Coronary artery (tissue), 2 donors: ENCODE results near the gene FRMD7.
"Not testable (repeated sequence)": the region's sequence is repeated elsewhere in the genome, so short reads cannot be mapped to it uniquely, and the experiment has no call there.

Source experiments
- DNase-seq: peaks from one replicate; pipeline ENCODE4 v3.0.0-alpha.2; 2017; ENCODE audit warnings: low spot score
- H3K27ac ChIP-seq, 2 donors: fragments of 200-600 bp; sonication (generic); one replicate each; pipeline ENCODE4 v1.5.1; 2016 to 2019
- H3K4me3 ChIP-seq: fragments of 200-600 bp; sonication (generic); 2 replicates; pipeline ENCODE4 v1.5.1; 2016; ENCODE audit warnings: mild to moderate bottlenecking, moderate library complexity
- TF ChIP-seq, protein P1 (sequence below): fragments of 200-600 bp; sonication (generic); IDR thresholded peaks from one replicate; pipeline ENCODE4 v1.5.1; 2019; ENCODE audit warnings: antibody characterized with exemption

Gene FRMD7

DNA sequence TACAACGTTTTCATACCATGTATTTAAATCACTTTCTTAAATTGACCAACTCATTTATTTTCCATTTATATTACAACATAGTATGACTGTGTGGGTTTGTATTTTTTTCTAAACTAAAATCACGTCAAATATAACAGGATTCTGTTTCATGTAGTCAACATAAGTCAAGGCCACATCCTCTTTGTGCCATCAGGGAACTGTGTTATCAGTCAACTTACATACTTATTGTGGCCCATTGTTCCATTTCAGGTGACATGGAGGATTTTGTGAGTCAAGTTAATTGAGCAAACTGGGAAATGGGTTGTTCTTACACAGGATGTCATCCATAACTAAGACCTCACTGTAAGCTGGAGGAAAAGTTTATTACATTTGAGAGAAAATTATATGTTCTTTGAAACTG is 68.8 kb downstream of the FRMD7 start:
- Histone ChIP-seq H3K4me3 (no peak overlapping the region), H3K27ac (no peak overlapping the region)
- TF ChIP-seq, protein P1, sequence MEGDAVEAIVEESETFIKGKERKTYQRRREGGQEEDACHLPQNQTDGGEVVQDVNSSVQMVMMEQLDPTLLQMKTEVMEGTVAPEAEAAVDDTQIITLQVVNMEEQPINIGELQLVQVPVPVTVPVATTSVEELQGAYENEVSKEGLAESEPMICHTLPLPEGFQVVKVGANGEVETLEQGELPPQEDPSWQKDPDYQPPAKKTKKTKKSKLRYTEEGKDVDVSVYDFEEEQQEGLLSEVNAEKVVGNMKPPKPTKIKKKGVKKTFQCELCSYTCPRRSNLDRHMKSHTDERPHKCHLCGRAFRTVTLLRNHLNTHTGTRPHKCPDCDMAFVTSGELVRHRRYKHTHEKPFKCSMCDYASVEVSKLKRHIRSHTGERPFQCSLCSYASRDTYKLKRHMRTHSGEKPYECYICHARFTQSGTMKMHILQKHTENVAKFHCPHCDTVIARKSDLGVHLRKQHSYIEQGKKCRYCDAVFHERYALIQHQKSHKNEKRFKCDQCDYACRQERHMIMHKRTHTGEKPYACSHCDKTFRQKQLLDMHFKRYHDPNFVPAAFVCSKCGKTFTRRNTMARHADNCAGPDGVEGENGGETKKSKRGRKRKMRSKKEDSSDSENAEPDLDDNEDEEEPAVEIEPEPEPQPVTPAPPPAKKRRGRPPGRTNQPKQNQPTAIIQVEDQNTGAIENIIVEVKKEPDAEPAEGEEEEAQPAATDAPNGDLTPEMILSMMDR: no peak
- no peak for DNase-seq

DNA sequence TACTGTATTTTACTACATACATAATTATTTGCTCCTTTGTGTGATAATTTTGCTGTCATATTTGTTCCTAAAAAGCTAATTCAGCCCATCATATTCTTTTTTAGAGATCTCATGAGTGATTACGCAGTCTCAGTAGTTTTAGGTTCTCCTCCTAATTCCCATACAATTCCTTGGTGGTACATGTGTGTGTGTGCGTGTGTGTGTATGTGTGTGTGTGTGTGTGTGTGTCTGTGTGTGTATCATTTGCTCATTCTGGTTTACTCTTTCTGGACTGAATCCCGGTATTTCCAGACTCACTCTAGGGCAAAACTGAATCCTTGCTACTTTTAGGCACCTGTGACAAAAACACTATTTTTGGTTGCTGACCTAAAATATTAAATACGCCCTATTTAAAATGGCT is 69.8 kb downstream of the FRMD7 start:
- DNase-seq: no peak
- Histone ChIP-seq H3K27ac (no peak overlapping the region), H3K4me3 (no peak overlapping the region)
- TF ChIP-seq, protein P1: no peak

GRCh38 chrX:132051778-132052177 is 76.0 kb downstream of the FRMD7 start:
- not testable (repeated sequence) for H3K4me3 ChIP-seq, DNase-seq, H3K27ac ChIP-seq

DNA sequence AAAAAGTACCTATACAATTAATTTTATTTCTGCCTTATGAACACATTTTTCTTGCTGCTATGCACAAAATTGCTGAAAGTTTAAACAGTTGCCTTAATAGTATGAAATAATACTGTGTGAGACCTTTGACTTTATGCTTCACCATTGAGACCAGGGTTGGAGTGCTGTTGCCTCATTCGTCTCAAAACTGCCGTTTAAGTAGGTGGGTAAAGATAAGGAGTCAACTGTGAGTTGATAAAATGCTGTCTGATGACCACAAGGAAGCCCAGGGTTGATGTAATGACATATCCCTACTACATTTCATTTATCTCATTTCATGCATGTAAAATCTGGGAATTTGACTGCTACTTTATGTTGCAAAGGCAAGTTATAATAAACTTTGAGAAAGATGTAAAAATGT is 81.3 kb downstream of the FRMD7 start:
- Histone ChIP-seq H3K27ac (no peak overlapping the region), H3K4me3 (no peak overlapping the region)
- no peak for DNase-seq
- TF ChIP-seq, protein P1: no peak

- TF ChIP-seq, protein P1: no peak
- Histone ChIP-seq H3K4me3 (no peak overlapping the region), H3K27ac (no peak overlapping the region)
- no peak for DNase-seq
Measured at GRCh38 chrX:132045456-132045855, 82.4 kb downstream of the FRMD7 start.

GRCh38 chrX:132044953-132045352 is 82.9 kb downstream of the FRMD7 start:
- H3K27ac ChIP-seq: no peak overlapping the region
- TF ChIP-seq, protein P1: no peak
- no peak overlapping the region for H3K4me3 ChIP-seq
- DNase-seq: no peak

- Histone ChIP-seq H3K4me3 (no peak overlapping the region), H3K27ac (no peak overlapping the region)
- TF ChIP-seq, protein P1: no peak
- no peak for DNase-seq
Measured at GRCh38 chrX:132043977-132044376, 83.8 kb downstream of the FRMD7 start.

DNA sequence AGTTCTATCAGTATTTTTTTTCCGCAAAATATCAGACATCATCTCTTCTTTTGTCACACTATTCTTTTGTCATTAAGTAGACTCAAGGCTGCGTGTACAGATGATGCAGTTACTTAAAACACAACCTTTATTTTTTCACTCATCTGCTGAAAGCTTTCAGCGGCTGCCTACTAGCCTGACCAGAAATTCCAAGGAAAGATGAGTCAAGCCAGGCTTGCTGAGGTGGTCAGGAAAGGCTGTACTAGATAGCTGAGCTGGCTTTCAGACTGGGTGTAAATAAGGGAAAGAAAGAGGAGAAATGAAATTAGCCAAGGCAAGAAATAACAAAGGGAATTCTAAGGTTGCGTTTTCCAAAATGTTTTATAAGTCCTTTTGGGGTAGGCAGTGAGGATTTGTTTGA is 86.8 kb downstream of the FRMD7 start:
- H3K4me3 ChIP-seq: no peak overlapping the region
- no peak for DNase-seq
- TF ChIP-seq, protein P1: no peak
- H3K27ac ChIP-seq: no peak overlapping the region
